Measurements from ENCODE around the gene LEUTX.

DNA sequence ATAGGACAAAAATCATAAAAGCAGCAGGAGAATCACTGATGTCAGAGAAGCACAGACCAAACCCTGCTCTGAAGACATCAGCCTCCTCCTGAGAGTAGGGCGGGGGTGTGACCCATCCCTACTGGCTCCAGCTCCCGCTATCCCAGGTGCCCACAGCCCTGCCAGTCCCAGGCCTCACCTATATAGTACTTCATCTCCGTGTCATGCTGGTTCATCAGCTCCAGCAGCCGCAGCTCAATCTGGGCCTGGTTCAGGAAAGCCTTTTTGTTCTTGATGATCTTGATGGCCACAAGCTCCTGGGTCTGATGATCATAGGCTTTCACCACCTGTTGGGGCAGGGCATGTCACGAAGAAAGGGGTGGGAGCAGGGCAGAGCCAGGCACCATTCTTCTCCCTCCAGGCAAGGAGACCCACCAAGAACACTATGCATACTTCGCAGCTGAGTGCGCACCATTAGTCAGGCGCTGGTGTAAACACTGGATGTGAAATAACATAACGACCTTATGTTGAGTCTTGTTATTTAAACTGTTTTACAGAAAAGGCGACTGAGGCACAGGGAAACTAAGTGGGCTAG lies 51.1 kb downstream of the LEUTX start:
- TF ChIP-seq, protein P1, sequence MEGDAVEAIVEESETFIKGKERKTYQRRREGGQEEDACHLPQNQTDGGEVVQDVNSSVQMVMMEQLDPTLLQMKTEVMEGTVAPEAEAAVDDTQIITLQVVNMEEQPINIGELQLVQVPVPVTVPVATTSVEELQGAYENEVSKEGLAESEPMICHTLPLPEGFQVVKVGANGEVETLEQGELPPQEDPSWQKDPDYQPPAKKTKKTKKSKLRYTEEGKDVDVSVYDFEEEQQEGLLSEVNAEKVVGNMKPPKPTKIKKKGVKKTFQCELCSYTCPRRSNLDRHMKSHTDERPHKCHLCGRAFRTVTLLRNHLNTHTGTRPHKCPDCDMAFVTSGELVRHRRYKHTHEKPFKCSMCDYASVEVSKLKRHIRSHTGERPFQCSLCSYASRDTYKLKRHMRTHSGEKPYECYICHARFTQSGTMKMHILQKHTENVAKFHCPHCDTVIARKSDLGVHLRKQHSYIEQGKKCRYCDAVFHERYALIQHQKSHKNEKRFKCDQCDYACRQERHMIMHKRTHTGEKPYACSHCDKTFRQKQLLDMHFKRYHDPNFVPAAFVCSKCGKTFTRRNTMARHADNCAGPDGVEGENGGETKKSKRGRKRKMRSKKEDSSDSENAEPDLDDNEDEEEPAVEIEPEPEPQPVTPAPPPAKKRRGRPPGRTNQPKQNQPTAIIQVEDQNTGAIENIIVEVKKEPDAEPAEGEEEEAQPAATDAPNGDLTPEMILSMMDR (conservative IDR thresholded peaks at IDR 0.05; ENCODE audit: low read depth, low read length): no peak
- TF ChIP-seq EZH2 (IDR thresholded peaks at IDR 0.05; ENCODE audit: borderline replicate concordance, low read depth, low read length, poor library complexity, severe bottlenecking): no peak

Data from A673 (cell line).